ENCODE data around the gene CALHM3. TPM values are rescaled to one million over a fixed set of nuclear protein-coding genes. Genes with fewer than 3 reads are reported as not detected.

CALHM3 gene
- polyA plus RNA-seq, 3 donors = 0.04 to 0.62 TPM; not detected in 1

- H3K9me3 Mint-ChIP-seq = no peaks in the 10 kb centered on the region
- H3K4me3 ChIP-seq (replicated peaks in 1 of 3; ENCODE audit: low read depth in 2 of 3, low read length in 3 of 3) = no peak overlapping the region
- H3K9me3 ChIP-seq (replicated peaks in 1 of 2; ENCODE audit: control insufficient read depth in 1 of 2, insufficient read depth in 1 of 2, low read length in 2 of 2) = no peaks in the 10 kb centered on the region
- H2AFZ ChIP-seq (ENCODE audit: insufficient read depth, low read depth, low read length, poor library complexity, severe bottlenecking) = no peak overlapping the region
- H3K9ac ChIP-seq (ENCODE audit: insufficient read depth, low read length, poor library complexity, severe bottlenecking) = no peak overlapping the region
- H3K4me3 Mint-ChIP-seq = no peak overlapping the region
- H3K27me3 ChIP-seq (ENCODE audit: control insufficient read depth in 2 of 2, insufficient read depth in 2 of 2, low read length in 2 of 2) = no peaks in the 10 kb centered on the region
- intact Hi-C loops (cut with micrococcal nuclease) = no loop called here
- peaks cover 33% of the 10 kb centered on the region for H3K79me2 ChIP-seq (ENCODE audit: insufficient read depth, low read length)
- H3K4me1 Mint-ChIP-seq = peaks cover 36% of the 10 kb centered on the region
- no peak for TF ChIP-seq CTCF (IDR thresholded peaks at IDR 0.05)
- H3K27ac ChIP-seq (ENCODE audit: low read depth in 1 of 2, low read length in 2 of 2) = peak overlapping the region in 1 of 2 donors; percentile 45
- peaks cover 0 to 2% (median 1%) of the 10 kb centered on the region in 3 donors for H3K27me3 Mint-ChIP-seq (ENCODE audit: low read depth in 3 of 3)
- WGBS (ENCODE audit: insufficient coverage) = 100% methylated on average over 8 of the region's 10 CpGs
- peaks cover 90 to 96% of the 10 kb centered on the region in 2 donors for H3K36me3 Mint-ChIP-seq
- no peak for DNase-seq
- peaks cover 89 to 100% of the 10 kb centered on the region in 2 donors for H3K36me3 ChIP-seq (replicated peaks in 1 of 2; ENCODE audit: control insufficient read depth in 1 of 2, insufficient read depth in 2 of 2, low read length in 2 of 2)
- H3K4me1 ChIP-seq (ENCODE audit: control insufficient read depth in 1 of 2, insufficient read depth in 2 of 2, low read length in 2 of 2) = peaks cover 11 to 27% of the 10 kb centered on the region in 2 donors
- H3K4me2 ChIP-seq (replicated peaks; ENCODE audit: extremely low read depth, low read length, poor library complexity, severe bottlenecking) = no peak overlapping the region
- H4K20me1 ChIP-seq (ENCODE audit: insufficient read depth, low read length) = peaks cover 80% of the 10 kb centered on the region
- peak overlapping the region in 2 of 7 donors; percentile 37 to 57 for H3K27ac Mint-ChIP-seq
Observed at GRCh38 chr10:103444478-103444877, 34.6 kb downstream of the CALHM3 start.

GRCh38 chr10:103443475-103444185, 35.4 kb downstream of the CALHM3 start:
- DNase-seq = no peak
- intact Hi-C loops (cut with micrococcal nuclease) = no loop called here
- peak overlapping the region in 6 of 7 donors; percentile 15 to 80 (median 55) for H3K27ac Mint-ChIP-seq
- H3K4me1 Mint-ChIP-seq = peaks cover 27% of the 10 kb centered on the region
- peaks cover 88 to 95% of the 10 kb centered on the region in 2 donors for H3K36me3 Mint-ChIP-seq
- no peak overlapping the region for H2AFZ ChIP-seq (ENCODE audit: insufficient read depth, low read depth, low read length, poor library complexity, severe bottlenecking)
- WGBS (ENCODE audit: insufficient coverage) = 96% methylated on average over 13 of the region's 23 CpGs
- no peaks in the 10 kb centered on the region for H3K9me3 Mint-ChIP-seq
- H3K9me3 ChIP-seq (replicated peaks in 1 of 2; ENCODE audit: control insufficient read depth in 1 of 2, insufficient read depth in 1 of 2, low read length in 2 of 2) = no peaks in the 10 kb centered on the region
- TF ChIP-seq CTCF (IDR thresholded peaks at IDR 0.05) = no peak
- peaks cover 71% of the 10 kb centered on the region for H4K20me1 ChIP-seq (ENCODE audit: insufficient read depth, low read length)
- peaks cover 88 to 100% of the 10 kb centered on the region in 2 donors for H3K36me3 ChIP-seq (replicated peaks in 1 of 2; ENCODE audit: control insufficient read depth in 1 of 2, insufficient read depth in 2 of 2, low read length in 2 of 2)
- no peak overlapping the region for H3K4me3 Mint-ChIP-seq
- H3K27ac ChIP-seq (ENCODE audit: low read depth in 1 of 2, low read length in 2 of 2) = peak overlapping the region in 1 of 2 donors; percentile 45
- H3K4me2 ChIP-seq (replicated peaks; ENCODE audit: extremely low read depth, low read length, poor library complexity, severe bottlenecking) = no peak overlapping the region
- H3K9ac ChIP-seq (ENCODE audit: insufficient read depth, low read length, poor library complexity, severe bottlenecking) = no peak overlapping the region
- peaks cover 3 to 18% of the 10 kb centered on the region in 2 donors for H3K4me1 ChIP-seq (ENCODE audit: control insufficient read depth in 1 of 2, insufficient read depth in 2 of 2, low read length in 2 of 2)
- H3K79me2 ChIP-seq (ENCODE audit: insufficient read depth, low read length) = peaks cover 24% of the 10 kb centered on the region
- peaks cover 0 to 2% (median 0%) of the 10 kb centered on the region in 3 donors for H3K27me3 Mint-ChIP-seq (ENCODE audit: low read depth in 3 of 3)
- no peaks in the 10 kb centered on the region for H3K27me3 ChIP-seq (ENCODE audit: control insufficient read depth in 2 of 2, insufficient read depth in 2 of 2, low read length in 2 of 2)
- H3K4me3 ChIP-seq (replicated peaks in 1 of 3; ENCODE audit: low read depth in 2 of 3, low read length in 3 of 3) = no peak overlapping the region

Data from CD14-positive monocyte (primary cell).